A549 (cell line): ENCODE measurements around the gene ALDH5A1. TPM values are rescaled to one million over a fixed set of nuclear protein-coding genes. Genes with fewer than 3 reads are reported as not detected.
A peak's percentile ranks its signal among the peaks of the same experiment; 100 is the strongest.

Experiments used
- ATAC-seq, 2 experiments: fragments of 200-7000 bp in 1 of 2; fragments of >200 bp in 1 of 2; cut with Nextera tagmentation in 1 of 2; cut with Tn5 transposase in 1 of 2; 3 replicates each; pipeline versions ENCODE4 v1.8.0 to v1.9.1; 2018 to 2020; ENCODE audit warnings: mild to moderate bottlenecking in 1 of 2, moderate library complexity in 1 of 2
- CTCF ChIA-PET: fragments of 300-600 bp; sonication (Branson Sonifier 250); formaldehyde crosslinking; extraction: SDS; loops from one replicate; lab custom pipeline; 2021; ENCODE audit warnings: antibody characterized with exemption, inconsistent platforms; lab: Yijun Ruan, JAX
- POLR2A ChIA-PET: fragments of 350-600 bp; formaldehyde crosslinking; extraction: SDS; loops from one replicate; lab custom pipeline; 2021; ENCODE audit warnings: antibody characterized with exemption, inconsistent platforms; lab: Yijun Ruan, JAX
- DNase-seq, 2 experiments: peaks; one replicate each; pipeline versions ENCODE4 v3.0.0 to v3.0.0-alpha.2; 2011 to 2016; ENCODE audit warnings: low read depth in 1 of 2, low spot score in 1 of 2
- FAIRE-seq: peaks from 2 replicates; lab custom pipeline; 2011; peaks lifted over from hg19 to GRCh38; lab: Jason Lieb, UNC
- H3K27ac ChIP-seq, 2 experiments: fragments of >200 bp; sonication (Bioruptor Twin); formaldehyde crosslinking; 3 replicates each; pipeline ENCODE4 v1.5.1; 2016 to 2017
- H3K4me1 ChIP-seq: fragments of >200 bp; sonication (Bioruptor Twin); formaldehyde crosslinking; 3 replicates; pipeline ENCODE4 v1.6.1; 2016
- H3K4me2 ChIP-seq: fragments of >200 bp; sonication (Bioruptor Twin); formaldehyde crosslinking; 3 replicates; pipeline ENCODE4 v1.6.1; 2016
- H3K4me3 ChIP-seq: fragments of >200 bp; sonication (Bioruptor Twin); formaldehyde crosslinking; 3 replicates; pipeline ENCODE4 v1.5.1; 2016
- H3K9me3 ChIP-seq: fragments of >200 bp; sonication (Bioruptor Twin); formaldehyde crosslinking; 3 replicates; pipeline ENCODE4 v1.6.1; 2016
- CBX2 ChIP-seq: fragments of 200-600 bp; sonication (generic); IDR thresholded peaks from 2 replicates; pipeline ENCODE4 v1.6.1; 2016; ENCODE audit warnings: low read depth, mild to moderate bottlenecking, borderline replicate concordance
- E2F6 ChIP-seq: IDR thresholded peaks from 2 replicates; pipeline ENCODE4 v1.6.1; 2012; ENCODE audit warnings: low read depth, borderline replicate concordance
- HDAC2 ChIP-seq: fragments of 200-600 bp; sonication (generic); IDR thresholded peaks from 2 replicates; pipeline ENCODE4 v1.6.1; 2016
- HMGXB4 ChIP-seq: fragments of 250-450 bp; sonication (Bioruptor Pico); IDR thresholded peaks from 2 replicates; pipeline ENCODE4 v1.5.0; 2021; ENCODE audit warnings: mild to moderate bottlenecking, moderate library complexity, borderline replicate concordance
- JUNB ChIP-seq: fragments of >200 bp; sonication (Bioruptor Twin); formaldehyde crosslinking; IDR thresholded peaks from 2 replicates; pipeline ENCODE4 v1.6.1; 2016
- NFE2L2 ChIP-seq: fragments of 150-350 bp; conservative IDR thresholded peaks from 2 replicates; pipeline ENCODE4 v1.6.1; 2014; ENCODE audit warnings: low read length
- PHF8 ChIP-seq: fragments of 200-600 bp; sonication (generic); IDR thresholded peaks from 2 replicates; pipeline ENCODE4 v1.6.1; 2016; ENCODE audit warnings: low read depth, mild to moderate bottlenecking, antibody characterized with exemption, moderate library complexity, borderline replicate concordance
- RAD21 ChIP-seq, 2 experiments: fragments of >200 bp in 1 of 2; sonication (Bioruptor Twin) in 1 of 2; formaldehyde crosslinking in 1 of 2; IDR thresholded peaks in 1 of 2; conservative IDR thresholded peaks in 1 of 2; 2 replicates in 1 of 2; 3 replicates in 1 of 2; pipeline ENCODE4 v1.6.1; 2012 to 2018; ENCODE audit warnings: inconsistent platforms in 1 of 2
- RARB ChIP-seq: fragments of 250-450 bp; sonication (Bioruptor Pico); IDR thresholded peaks from 2 replicates; pipeline ENCODE4 v1.8.0; 2021; ENCODE audit warnings: mild to moderate bottlenecking, moderate library complexity
- RNF2 ChIP-seq: fragments of 200-600 bp; sonication (generic); IDR thresholded peaks from 2 replicates; pipeline ENCODE4 v1.6.1; 2016; ENCODE audit warnings: low read depth, mild to moderate bottlenecking, antibody characterized with exemption, moderate library complexity, borderline replicate concordance
- SMC3 ChIP-seq: fragments of >200 bp; sonication (Bioruptor Twin); formaldehyde crosslinking; IDR thresholded peaks from 3 replicates; pipeline ENCODE4 v1.6.1; 2018; ENCODE audit warnings: inconsistent platforms
- TP53 ChIP-seq: fragments of 250-450 bp; sonication (Bioruptor Pico); IDR thresholded peaks from 2 replicates; pipeline ENCODE4 v1.5.0; 2021; ENCODE audit warnings: mild to moderate bottlenecking, moderate library complexity
- ZNF302 ChIP-seq: fragments of 250-450 bp; sonication (Bioruptor Pico); IDR thresholded peaks from 2 replicates; pipeline ENCODE4 v1.9.0; 2021; ENCODE audit warnings: inconsistent platforms, mild to moderate bottlenecking, moderate library complexity
- WGBS: methylation state at CpG from one replicate; pipeline ENCODE4 v1.1.6; 2017; ENCODE audit errors: missing lambda C conversion rate; 5-methylcytosine and 5-hydroxymethylcytosine counted together
- polyA plus RNA-seq, 4 experiments: library from polyadenylated mRNA; depleted of rRNA in 3 of 4; stranded (reverse); fragments of >200 nt; fragmentation: RNase III in 1 of 4; extraction: RNeasy Plus Mini Kit Qiagen cat#74134 plus additional on column Dnase treatment in 1 of 4; gene quantifications; 2 replicates in 3 of 4; 3 replicates in 1 of 4; pipeline ENCODE4 v1.2.3, GENCODE V29; 2011 to 2017
- TF ChIP-seq, protein P1 (sequence below): fragments of 450-650 bp; IDR thresholded peaks from 2 replicates; pipeline ENCODE4 v1.6.1; 2014; ENCODE audit warnings: antibody characterized with exemption
- TF ChIP-seq, protein P2 (sequence below): fragments of >200 bp; sonication (Bioruptor Twin); formaldehyde crosslinking; IDR thresholded peaks from 3 replicates; pipeline ENCODE4 v1.5.1; 2016

The ALDH5A1 gene
- polyA plus RNA-seq, 2 of the 4 experiments (the other 2 are of a cell fraction): 6.9 to 10.9 TPM

GRCh38 chr6:24581084-24581669 lies 86.4 kb downstream of the ALDH5A1 start:
- TF ChIP-seq, protein P1, sequence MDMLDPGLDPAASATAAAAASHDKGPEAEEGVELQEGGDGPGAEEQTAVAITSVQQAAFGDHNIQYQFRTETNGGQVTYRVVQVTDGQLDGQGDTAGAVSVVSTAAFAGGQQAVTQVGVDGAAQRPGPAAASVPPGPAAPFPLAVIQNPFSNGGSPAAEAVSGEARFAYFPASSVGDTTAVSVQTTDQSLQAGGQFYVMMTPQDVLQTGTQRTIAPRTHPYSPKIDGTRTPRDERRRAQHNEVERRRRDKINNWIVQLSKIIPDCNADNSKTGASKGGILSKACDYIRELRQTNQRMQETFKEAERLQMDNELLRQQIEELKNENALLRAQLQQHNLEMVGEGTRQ: no peak
- TF ChIP-seq E2F6: no peak
- TF ChIP-seq HDAC2: no peak
- no peak for TF ChIP-seq ZNF302 (CRISPR knock-in tag)
- TF ChIP-seq, protein P2, sequence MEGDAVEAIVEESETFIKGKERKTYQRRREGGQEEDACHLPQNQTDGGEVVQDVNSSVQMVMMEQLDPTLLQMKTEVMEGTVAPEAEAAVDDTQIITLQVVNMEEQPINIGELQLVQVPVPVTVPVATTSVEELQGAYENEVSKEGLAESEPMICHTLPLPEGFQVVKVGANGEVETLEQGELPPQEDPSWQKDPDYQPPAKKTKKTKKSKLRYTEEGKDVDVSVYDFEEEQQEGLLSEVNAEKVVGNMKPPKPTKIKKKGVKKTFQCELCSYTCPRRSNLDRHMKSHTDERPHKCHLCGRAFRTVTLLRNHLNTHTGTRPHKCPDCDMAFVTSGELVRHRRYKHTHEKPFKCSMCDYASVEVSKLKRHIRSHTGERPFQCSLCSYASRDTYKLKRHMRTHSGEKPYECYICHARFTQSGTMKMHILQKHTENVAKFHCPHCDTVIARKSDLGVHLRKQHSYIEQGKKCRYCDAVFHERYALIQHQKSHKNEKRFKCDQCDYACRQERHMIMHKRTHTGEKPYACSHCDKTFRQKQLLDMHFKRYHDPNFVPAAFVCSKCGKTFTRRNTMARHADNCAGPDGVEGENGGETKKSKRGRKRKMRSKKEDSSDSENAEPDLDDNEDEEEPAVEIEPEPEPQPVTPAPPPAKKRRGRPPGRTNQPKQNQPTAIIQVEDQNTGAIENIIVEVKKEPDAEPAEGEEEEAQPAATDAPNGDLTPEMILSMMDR: peak; percentile 63
- peak; percentile 70 to 73 for TF ChIP-seq RAD21 (conservative IDR thresholded peaks at IDR 0.05 in 1 of 2, IDR thresholded peaks at IDR 0.05 in 1 of 2)
- no peak for TF ChIP-seq TP53 (CRISPR knock-in tag)
- peak; percentile 78 for TF ChIP-seq SMC3
- H3K4me2 ChIP-seq: no peak overlapping the region
- no peaks in the 10 kb centered on the region for H3K9me3 ChIP-seq
- no peak overlapping the region for H3K4me3 ChIP-seq
- H3K4me1 ChIP-seq: peaks cover 5% of the 10 kb centered on the region; the same call in 2 of the 3 replicates
- FAIRE-seq (no peak), ATAC-seq (peak; percentile 92 to 97), DNase-seq (peak; percentile 30 to 60)
- WGBS: 63% methylated on average over 6 of the region's 7 CpGs
- no peak overlapping the region for H3K27ac ChIP-seq
- ChIA-PET CTCF (interaction anchor here (0.6 to 3.3 kb wide), 45 partner anchors 8 to 490 kb away, joined by 3 to 32 read pairs (median 5); partner anchors contain the start of genes ACOT13, GMNN, KIAA0319 and TDP2), POLR2A (interaction anchor here (0.7 kb wide), 1 partner anchor 86 kb away, joined by 6 read pairs; the partner anchor contains the start of genes ACOT13 and TDP2)

DNA sequence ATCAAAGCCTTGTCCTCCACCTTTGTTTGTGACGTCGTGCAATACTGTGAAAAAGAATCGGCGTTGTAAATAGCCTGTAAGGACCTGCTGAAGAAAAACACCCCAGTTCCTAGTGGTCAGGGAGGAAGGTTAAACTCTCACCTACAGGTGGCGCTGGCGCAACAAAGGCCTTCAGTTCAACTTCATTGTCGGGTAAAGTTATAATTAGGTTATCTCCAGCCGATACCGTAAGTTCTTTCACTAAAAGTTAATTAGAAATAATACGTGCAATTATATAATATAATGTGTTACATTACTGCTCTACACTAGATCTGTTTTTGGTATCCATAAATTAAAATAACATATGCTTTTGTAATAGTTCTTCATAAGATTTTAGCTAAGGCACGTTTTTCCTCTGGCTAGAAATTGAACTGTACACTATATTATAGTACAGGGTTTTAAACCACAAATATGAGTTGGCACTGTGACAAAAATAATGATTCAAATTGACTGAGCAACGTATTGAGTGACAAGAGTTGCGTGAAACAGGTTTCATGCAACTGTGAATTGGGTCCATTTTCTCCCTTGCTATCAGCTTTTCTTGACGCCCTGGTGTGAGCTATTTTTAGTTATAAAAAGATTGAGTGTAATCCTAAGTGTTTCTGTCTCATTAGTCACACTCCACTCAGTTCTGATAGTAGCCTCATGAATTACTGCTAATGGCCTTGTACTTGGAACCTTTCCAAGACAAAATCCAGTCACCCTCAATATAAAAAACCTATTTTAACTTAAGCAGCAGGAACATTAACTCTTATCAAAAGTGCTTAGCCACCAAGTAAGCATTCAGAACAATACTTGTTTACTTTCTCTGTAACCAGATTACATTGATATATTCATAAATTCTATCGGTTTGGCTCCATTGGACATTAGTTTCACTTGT lies 89.0 kb downstream of the ALDH5A1 start:
- TF ChIP-seq RNF2 (no peak), SMC3 (peak; percentile 68), RAD21 (conservative IDR thresholded peaks at IDR 0.05 in 1 of 2, IDR thresholded peaks at IDR 0.05 in 1 of 2) (peak; percentile 58 to 68), JUNB (no peak), HMGXB4 (CRISPR knock-in tag) (no peak), RARB (CRISPR knock-in tag) (no peak), PHF8 (no peak), NFE2L2 (no peak), CBX2 (no peak)
- TF ChIP-seq, protein P2: peak; percentile 74
- TF ChIP-seq, all 56 proteins: peak for 3
- H3K4me1 ChIP-seq: peaks cover 5% of the 10 kb centered on the region; the same call in 2 of the 3 replicates
- FAIRE-seq (peak; percentile 23), ATAC-seq (peak; percentile 76 to 84; a peak in 4 of 6 replicates), DNase-seq (peak; percentile 28 to 70)
- H3K4me2 ChIP-seq: peak overlapping the region; percentile 18; the same call in 1 of the 3 replicates
- CTCF ChIA-PET: interaction anchor here (0.5 to 2.0 kb wide), 12 partner anchors 11 to 1663 kb away, joined by 3 to 10 read pairs (median 4); no protein-coding TSS in a partner anchor
- H3K9me3 ChIP-seq: no peaks in the 10 kb centered on the region
- 26% methylated on average over 15 of the region's 15 CpGs for WGBS
- POLR2A ChIA-PET: no interaction called here
- no peak overlapping the region for H3K4me3 ChIP-seq
- H3K27ac ChIP-seq: no peak overlapping the region
